Smooth muscle cell of the umbilical artery (primary cell): Measurements from ENCODE around the gene FAM216B. TPM values are rescaled to one million over a fixed set of nuclear protein-coding genes. Genes with fewer than 3 reads are reported as not detected.

Source experiments
- total RNA-seq: library from RNA; depleted of rRNA; stranded (reverse); fragments of >200 nt; gene quantifications from 2 replicates; pipeline ENCODE4 v1.2.3, GENCODE V29; 2014

The FAM216B gene
- total RNA-seq = not detected in 2 replicates

GRCh38 chr13:42781352-42781751, at the start of gene FAM216B:
Gene FAM216B (plus strand): TSS chr13:42781584. CDS start chr13:42784068, 2,484 bp downstream.

Other genes with a start within 250 kb of the FAM216B start
- not detected in 2 replicates for gene TNFSF11, start 207.4 kb upstream of the FAM216B start, total RNA-seq
- 2.7 and 9.8 TPM in 2 replicates for gene EPSTI1, start 210.7 kb downstream of the FAM216B start, total RNA-seq
- 10.7 and 10.9 TPM in 2 replicates for gene DNAJC15, start 242.0 kb downstream of the FAM216B start, total RNA-seq